ENCODE measurements around the gene GABRP. TPM values are rescaled to one million over a fixed set of nuclear protein-coding genes. Genes with fewer than 3 reads are reported as not detected.
"Not testable (repeated sequence)": the region's sequence is repeated elsewhere in the genome, so short reads cannot be mapped to it uniquely, and the experiment has no call there.

GABRP gene
- total RNA-seq, 2 experiments from 2014 or later: not detected

GRCh38 chr5:170819824-170820223 is 36.3 kb downstream of the GABRP start:
- CTCF ChIA-PET: no interaction called here
- no peak for DNase-seq
- Mint-ChIP-seq H3K4me1 (ENCODE audit: low read depth) (no peaks in the 10 kb centered on the region), H3K9me3 (no peaks in the 10 kb centered on the region), H3K36me3 (ENCODE audit: low read depth) (no peaks in the 10 kb centered on the region), H3K27me3 (ENCODE audit: low read depth) (peaks cover 3% of the 10 kb centered on the region), H3K4me3 (no peak overlapping the region), H3K27ac (no peak overlapping the region)
- intact Hi-C loops (cut with micrococcal nuclease): no loop called here

GRCh38 chr5:170821257-170821800 is 37.8 kb downstream of the GABRP start:
- Mint-ChIP-seq H3K9me3 (no peaks in the 10 kb centered on the region), H3K27me3 (ENCODE audit: low read depth) (no peaks in the 10 kb centered on the region), H3K4me1 (ENCODE audit: low read depth) (no peaks in the 10 kb centered on the region), H3K36me3 (ENCODE audit: low read depth) (no peaks in the 10 kb centered on the region), H3K27ac (no peak overlapping the region), H3K4me3 (no peak overlapping the region)
- DNase-seq: no peak
- intact Hi-C loops (cut with micrococcal nuclease): no loop called here
- CTCF ChIA-PET: no interaction called here

- Mint-ChIP-seq H3K9me3 (no peaks in the 10 kb centered on the region), H3K27me3 (ENCODE audit: low read depth) (no peaks in the 10 kb centered on the region), H3K4me1 (ENCODE audit: low read depth) (no peaks in the 10 kb centered on the region), H3K27ac (no peak overlapping the region), H3K36me3 (ENCODE audit: low read depth) (no peaks in the 10 kb centered on the region), H3K4me3 (no peak overlapping the region)
- CTCF ChIA-PET: interaction anchor here (0.5 kb wide), 1 partner anchor 77 kb away, joined by 4 read pairs; no protein-coding TSS in a partner anchor
- DNase-seq: no peak
- intact Hi-C loops (cut with micrococcal nuclease): no loop called here
These were observed 42.6 kb downstream of the GABRP start for GRCh38 chr5:170826117-170826516.

GRCh38 chr5:170832241-170832640 is 48.7 kb downstream of the GABRP start:
- intact Hi-C loops (cut with micrococcal nuclease): no loop called here
- no peaks in the 10 kb centered on the region for H3K4me1 Mint-ChIP-seq (ENCODE audit: low read depth)
- DNase-seq: no peak
- no peak overlapping the region for H3K4me3 Mint-ChIP-seq
- H3K9me3 Mint-ChIP-seq: peaks cover 2% of the 10 kb centered on the region
- H3K27ac Mint-ChIP-seq: no peak overlapping the region
- CTCF ChIA-PET: no interaction called here
- H3K27me3 Mint-ChIP-seq (ENCODE audit: low read depth): no peaks in the 10 kb centered on the region
- H3K36me3 Mint-ChIP-seq (ENCODE audit: low read depth): no peaks in the 10 kb centered on the region

GRCh38 chr5:170833981-170834380 is 50.5 kb downstream of the GABRP start:
- H3K4me1 Mint-ChIP-seq (ENCODE audit: low read depth); CTCF ChIA-PET; intact Hi-C loops (cut with micrococcal nuclease); DNase-seq; H3K4me3 Mint-ChIP-seq; H3K27me3 Mint-ChIP-seq (ENCODE audit: low read depth); H3K27ac Mint-ChIP-seq; H3K36me3 Mint-ChIP-seq (ENCODE audit: low read depth); H3K9me3 Mint-ChIP-seq: not testable (repeated sequence)

- Mint-ChIP-seq H3K9me3 (peaks cover 2% of the 10 kb centered on the region), H3K4me3 (no peak overlapping the region), H3K36me3 (ENCODE audit: low read depth) (no peaks in the 10 kb centered on the region), H3K27ac (no peak overlapping the region), H3K27me3 (ENCODE audit: low read depth) (no peaks in the 10 kb centered on the region), H3K4me1 (ENCODE audit: low read depth) (no peaks in the 10 kb centered on the region)
- intact Hi-C loops (cut with micrococcal nuclease): no loop called here
- no peak for DNase-seq
- CTCF ChIA-PET: no interaction called here
These were observed 52.7 kb downstream of the GABRP start for GRCh38 chr5:170836226-170836625.

GRCh38 chr5:170843870-170844269 is 60.3 kb downstream of the GABRP start:
- intact Hi-C loops (cut with micrococcal nuclease): no loop called here
- no peaks in the 10 kb centered on the region for H3K36me3 Mint-ChIP-seq (ENCODE audit: low read depth)
- no peaks in the 10 kb centered on the region for H3K4me1 Mint-ChIP-seq (ENCODE audit: low read depth)

GRCh38 chr5:170844651-170845050 is 61.1 kb downstream of the GABRP start:
- Mint-ChIP-seq H3K9me3 (no peaks in the 10 kb centered on the region), H3K4me3 (no peak overlapping the region), H3K4me1 (ENCODE audit: low read depth) (no peaks in the 10 kb centered on the region), H3K36me3 (ENCODE audit: low read depth) (no peaks in the 10 kb centered on the region), H3K27ac (no peak overlapping the region), H3K27me3 (ENCODE audit: low read depth) (peaks cover 7% of the 10 kb centered on the region)
- CTCF ChIA-PET: no interaction called here
- intact Hi-C loops (cut with micrococcal nuclease): no loop called here
- DNase-seq: no peak

More at GRCh38 chr5:170843870-170844269, 60.3 kb downstream of the GABRP start:
- no peak for DNase-seq
- H3K9me3 Mint-ChIP-seq: no peaks in the 10 kb centered on the region
- H3K4me3 Mint-ChIP-seq: no peak overlapping the region
- H3K27ac Mint-ChIP-seq: no peak overlapping the region
- CTCF ChIA-PET: no interaction called here
- peaks cover 7% of the 10 kb centered on the region for H3K27me3 Mint-ChIP-seq (ENCODE audit: low read depth)

- CTCF ChIA-PET: no interaction called here
- Mint-ChIP-seq H3K27me3 (ENCODE audit: low read depth) (peaks cover 7% of the 10 kb centered on the region), H3K9me3 (no peaks in the 10 kb centered on the region), H3K36me3 (ENCODE audit: low read depth) (no peaks in the 10 kb centered on the region), H3K4me1 (ENCODE audit: low read depth) (no peaks in the 10 kb centered on the region), H3K27ac (no peak overlapping the region), H3K4me3 (no peak overlapping the region)
- DNase-seq: no peak
- intact Hi-C loops (cut with micrococcal nuclease): no loop called here
These were observed 62.9 kb downstream of the GABRP start for GRCh38 chr5:170846416-170846815.

- Mint-ChIP-seq H3K4me1 (ENCODE audit: low read depth) (no peaks in the 10 kb centered on the region), H3K27me3 (ENCODE audit: low read depth) (peaks cover 7% of the 10 kb centered on the region), H3K27ac (no peak overlapping the region), H3K36me3 (ENCODE audit: low read depth) (no peaks in the 10 kb centered on the region), H3K4me3 (no peak overlapping the region), H3K9me3 (no peaks in the 10 kb centered on the region)
- no peak for DNase-seq
- intact Hi-C loops (cut with micrococcal nuclease): no loop called here
- CTCF ChIA-PET: no interaction called here
These were observed 63.3 kb downstream of the GABRP start for GRCh38 chr5:170846846-170847245.

- DNase-seq: no peak
- Mint-ChIP-seq H3K9me3 (no peaks in the 10 kb centered on the region), H3K4me3 (no peak overlapping the region), H3K4me1 (ENCODE audit: low read depth) (no peaks in the 10 kb centered on the region), H3K27me3 (ENCODE audit: low read depth) (peaks cover 5% of the 10 kb centered on the region), H3K36me3 (ENCODE audit: low read depth) (no peaks in the 10 kb centered on the region), H3K27ac (no peak overlapping the region)
- CTCF ChIA-PET: no interaction called here
- intact Hi-C loops (cut with micrococcal nuclease): no loop called here
These were observed 64.5 kb downstream of the GABRP start for GRCh38 chr5:170848033-170848432.

GRCh38 chr5:170849374-170849773 is 65.8 kb downstream of the GABRP start:
- Mint-ChIP-seq H3K9me3 (no peaks in the 10 kb centered on the region), H3K4me3 (no peak overlapping the region), H3K27me3 (ENCODE audit: low read depth) (peaks cover 5% of the 10 kb centered on the region), H3K4me1 (ENCODE audit: low read depth) (no peaks in the 10 kb centered on the region), H3K36me3 (ENCODE audit: low read depth) (no peaks in the 10 kb centered on the region), H3K27ac (no peak overlapping the region)
- intact Hi-C loops (cut with micrococcal nuclease): no loop called here
- CTCF ChIA-PET: no interaction called here
- no peak for DNase-seq

- CTCF ChIA-PET: no interaction called here
- H3K4me1 Mint-ChIP-seq (ENCODE audit: low read depth): no peaks in the 10 kb centered on the region
- no peak for DNase-seq
- no peak overlapping the region for H3K27ac Mint-ChIP-seq
- H3K36me3 Mint-ChIP-seq (ENCODE audit: low read depth): peaks cover 3% of the 10 kb centered on the region
- intact Hi-C loops (cut with micrococcal nuclease): no loop called here
- no peak overlapping the region for H3K4me3 Mint-ChIP-seq
- H3K9me3 Mint-ChIP-seq: peaks cover 5% of the 10 kb centered on the region
- H3K27me3 Mint-ChIP-seq (ENCODE audit: low read depth): peaks cover 8% of the 10 kb centered on the region
These were observed 71.0 kb downstream of the GABRP start for GRCh38 chr5:170854566-170854965.

- peaks cover 17% of the 10 kb centered on the region for H3K9me3 Mint-ChIP-seq
- peaks cover 5% of the 10 kb centered on the region for H3K4me1 Mint-ChIP-seq (ENCODE audit: low read depth)
- no peak for DNase-seq
- H3K36me3 Mint-ChIP-seq (ENCODE audit: low read depth): peaks cover 14% of the 10 kb centered on the region
- H3K27ac Mint-ChIP-seq: no peak overlapping the region
- peaks cover 19% of the 10 kb centered on the region for H3K27me3 Mint-ChIP-seq (ENCODE audit: low read depth)
- CTCF ChIA-PET: no interaction called here
- no peak overlapping the region for H3K4me3 Mint-ChIP-seq
- intact Hi-C loops (cut with micrococcal nuclease): no loop called here
These were observed 73.5 kb downstream of the GABRP start for GRCh38 chr5:170857066-170857465.
